Activated naive CD4-positive, alpha-beta T cell treated with anti-CD3 and anti-CD28 coated beads, Interleukin-2, amount 50 U/mL, for 16 hours (primary cell): Measurements from ENCODE around the gene NAA16.
"Not testable (repeated sequence)": the region's sequence is repeated elsewhere in the genome, so short reads cannot be mapped to it uniquely, and the experiment has no call there.

ENCODE experiments used
- DNase-seq: peaks from one replicate; pipeline ENCODE4 v3.0.0-alpha.2; 2020

The NAA16 gene

DNA sequence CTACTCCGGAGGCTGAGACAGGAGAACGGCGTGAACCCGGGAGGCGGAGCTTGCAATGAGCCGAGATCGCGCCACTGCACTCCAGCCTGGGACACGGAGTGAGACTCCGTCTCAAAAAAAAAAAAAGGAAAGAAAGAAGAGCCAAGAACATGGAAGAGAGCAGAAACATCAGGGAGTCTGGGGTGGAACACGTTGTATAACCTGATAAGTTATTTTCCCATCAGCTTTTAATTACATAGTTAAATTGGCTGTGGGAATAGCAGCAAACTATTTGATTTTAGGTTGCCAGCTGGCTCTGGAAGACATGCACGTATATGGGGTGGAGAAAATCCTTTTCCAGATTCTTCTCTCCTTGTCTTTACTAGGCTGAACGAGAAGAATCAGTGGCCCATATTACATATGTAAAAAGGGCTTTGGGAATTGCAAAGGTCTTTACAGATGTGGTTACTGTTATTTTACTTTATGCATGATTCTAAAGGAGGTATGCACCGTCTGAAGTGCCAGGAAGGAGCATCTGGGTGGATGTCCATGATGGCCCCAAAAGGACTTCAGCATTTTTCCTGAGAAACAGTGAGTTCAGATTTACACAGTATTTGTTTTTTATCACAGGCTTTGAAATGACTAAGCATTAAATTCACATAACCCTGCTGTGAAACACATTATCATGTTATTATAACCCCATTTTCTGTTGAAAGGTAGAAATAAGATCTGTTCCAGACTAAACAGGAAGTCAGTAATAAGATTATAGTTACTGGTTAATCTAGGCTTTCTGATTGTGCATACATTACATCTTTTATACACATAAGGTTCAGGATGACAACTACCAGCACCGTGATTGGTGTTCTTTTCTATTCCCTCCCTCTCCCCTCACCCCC, 4.6 kb upstream of the NAA16 start:
- no peak for DNase-seq

DNA sequence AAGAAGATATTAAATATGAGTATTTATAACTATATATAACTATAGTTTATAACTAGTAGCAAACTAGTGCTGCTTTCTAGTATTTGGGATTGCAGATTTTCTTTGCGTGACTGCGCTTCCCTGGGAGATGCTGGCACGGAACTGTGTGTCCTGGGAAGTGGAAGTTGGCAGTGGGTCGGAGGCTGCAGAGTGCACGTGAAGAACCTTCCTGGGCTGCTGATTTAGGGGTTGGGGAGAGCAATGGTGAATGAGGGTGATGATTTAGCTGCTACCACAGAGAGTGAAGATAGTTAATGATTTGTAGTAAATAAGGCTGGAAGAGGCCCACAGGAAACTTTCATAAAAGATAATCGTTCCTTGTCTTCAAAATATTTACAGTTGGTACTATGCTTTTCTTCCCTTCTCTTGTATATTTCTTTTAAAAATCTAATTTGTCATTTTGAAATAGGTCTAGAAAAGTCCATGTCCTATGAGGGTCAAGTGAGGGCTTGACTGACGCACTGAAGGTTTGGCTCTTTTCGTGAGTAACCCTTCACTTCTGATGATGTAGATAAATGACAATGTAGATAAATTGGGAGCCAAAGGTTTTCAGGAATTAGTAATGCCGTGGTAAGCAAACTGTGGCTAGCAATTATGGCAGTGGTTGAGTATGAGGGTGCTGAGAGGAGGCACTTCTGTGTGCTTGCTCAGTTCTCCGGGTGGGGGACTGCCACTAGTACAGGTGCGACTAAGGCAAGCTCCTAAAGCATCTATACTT, 3.0 kb upstream of the NAA16 start:
- DNase-seq = no peak

- DNase-seq = peak; percentile 58
These were observed 524 bp downstream of the NAA16 start for GRCh38 chr13:41311406-41312175.

GRCh38 chr13:41312176-41312500, 1.1 kb downstream of the NAA16 start:
- DNase-seq = no peak

- DNase-seq = no peak
These were observed 2.0 kb downstream of the NAA16 start for GRCh38 chr13:41313117-41313516.

GRCh38 chr13:41313659-41314197, 2.7 kb downstream of the NAA16 start:
- no peak for DNase-seq

GRCh38 chr13:41315443-41316047, 4.5 kb downstream of the NAA16 start:
- no peak for DNase-seq

DNA sequence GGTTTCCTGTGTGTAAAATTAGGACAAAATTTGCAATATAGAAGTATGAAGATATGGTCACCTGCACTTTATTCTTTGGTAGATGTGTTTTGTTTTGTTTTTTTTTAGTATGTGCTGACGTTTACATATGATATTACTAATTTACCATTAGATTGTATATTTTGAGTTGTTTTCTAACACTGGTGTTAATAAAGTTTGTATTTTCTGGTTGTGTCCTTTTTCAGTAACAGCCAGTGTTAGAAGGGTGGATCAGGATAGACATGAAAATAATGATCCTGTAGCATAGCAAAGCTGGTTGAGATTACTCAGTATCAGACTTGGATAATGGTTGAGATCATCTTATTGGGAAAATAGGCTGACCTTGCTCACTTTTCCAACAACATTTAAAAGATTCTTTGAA, 6.2 kb downstream of the NAA16 start:
- DNase-seq = no peak

DNA sequence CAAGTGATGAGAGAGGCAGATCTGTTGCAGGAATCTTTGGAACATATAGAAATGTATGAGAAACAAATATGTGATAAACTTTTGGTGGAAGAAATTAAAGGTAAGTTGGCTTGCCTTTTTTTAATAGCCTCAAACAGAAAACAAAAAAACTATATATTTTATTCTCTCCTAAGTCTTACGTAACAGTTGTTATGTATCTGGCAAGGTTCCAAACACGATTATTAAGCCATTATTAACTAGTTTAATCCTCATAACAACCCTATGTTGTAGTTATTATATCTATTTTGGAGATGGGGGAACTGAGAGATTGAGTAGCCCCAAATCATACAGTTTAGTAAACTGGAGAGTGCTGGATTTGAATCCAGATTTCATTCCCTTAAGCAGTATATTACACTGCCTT, 14.7 kb downstream of the NAA16 start:
- no peak for DNase-seq

GRCh38 chr13:41326661-41327060, 15.6 kb downstream of the NAA16 start:
- no peak for DNase-seq

DNA sequence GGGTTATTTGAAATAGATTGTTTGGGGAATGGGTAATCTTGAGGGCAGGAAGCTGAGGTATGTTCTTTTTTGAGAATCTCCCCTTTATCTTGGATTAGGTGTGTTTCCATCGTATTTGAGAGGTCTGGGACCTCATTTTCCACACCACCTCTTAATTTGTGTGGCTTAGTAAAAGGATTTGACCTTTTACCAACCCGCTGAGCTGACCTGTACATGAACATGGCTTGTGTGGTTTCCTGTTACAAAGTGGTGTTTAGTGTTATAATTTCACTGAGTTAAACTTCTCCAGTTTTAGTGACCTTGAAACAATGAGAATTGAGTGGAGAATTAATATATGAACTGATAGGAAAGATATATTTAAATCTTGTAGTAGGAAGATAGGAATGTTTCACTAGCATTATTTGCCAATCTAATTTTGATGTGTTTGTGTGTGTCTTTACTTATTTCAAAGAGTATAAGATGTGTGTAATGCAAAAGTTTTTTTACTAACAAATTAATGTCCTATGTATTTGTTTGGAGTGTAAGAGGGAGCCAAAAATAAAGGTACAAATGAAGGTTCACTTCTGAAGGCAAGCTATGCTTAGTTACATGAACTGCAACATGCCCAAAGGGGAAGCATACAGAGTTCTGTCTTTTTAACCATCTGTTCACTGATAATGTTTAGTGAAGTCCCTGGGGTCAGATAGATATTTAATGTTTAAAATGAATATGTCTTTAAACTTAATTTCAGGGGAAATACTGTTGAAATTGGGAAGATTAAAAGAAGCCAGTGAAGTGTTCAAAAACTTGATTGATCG, 17.1 kb downstream of the NAA16 start:
- no peak for DNase-seq

DNA sequence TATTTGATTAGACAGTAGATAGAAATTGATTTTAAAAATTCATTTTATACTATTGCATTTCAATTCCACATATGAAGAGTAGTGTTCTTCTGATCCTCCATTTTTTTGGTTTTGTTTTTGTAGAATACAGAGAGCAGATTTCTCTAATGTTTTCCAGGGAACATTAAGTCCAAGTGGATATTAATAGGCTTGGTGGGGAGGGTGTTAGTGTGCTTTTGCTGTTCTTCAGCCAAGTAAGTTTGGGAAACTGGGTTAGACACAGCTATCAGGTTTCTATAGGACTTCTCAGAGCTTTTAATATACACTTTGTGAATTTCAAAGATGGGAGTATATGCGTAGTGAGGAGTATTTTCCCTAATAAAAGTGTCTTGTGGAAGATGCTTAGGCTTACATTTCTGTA, 21.8 kb downstream of the NAA16 start:
- DNase-seq = no peak

DNA sequence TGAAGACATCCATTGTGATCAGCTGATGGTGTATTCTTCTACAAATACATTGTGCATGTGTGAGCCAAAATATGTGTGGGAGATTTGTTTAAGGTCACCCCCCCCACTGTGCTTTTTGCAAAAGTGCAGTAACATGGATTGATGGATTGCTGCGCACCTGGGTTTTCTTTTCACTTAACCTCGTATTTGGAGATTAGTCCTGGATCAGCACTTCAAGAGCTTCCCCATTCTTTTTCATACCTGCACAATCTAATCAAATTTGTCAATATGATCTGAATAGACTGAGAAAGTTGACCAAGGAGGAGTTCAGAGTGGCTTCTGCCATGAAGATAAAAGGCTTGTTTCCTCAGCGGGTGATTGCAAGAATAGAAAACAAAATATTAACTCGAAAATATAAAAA, 23.7 kb downstream of the NAA16 start:
- no peak for DNase-seq

DNA sequence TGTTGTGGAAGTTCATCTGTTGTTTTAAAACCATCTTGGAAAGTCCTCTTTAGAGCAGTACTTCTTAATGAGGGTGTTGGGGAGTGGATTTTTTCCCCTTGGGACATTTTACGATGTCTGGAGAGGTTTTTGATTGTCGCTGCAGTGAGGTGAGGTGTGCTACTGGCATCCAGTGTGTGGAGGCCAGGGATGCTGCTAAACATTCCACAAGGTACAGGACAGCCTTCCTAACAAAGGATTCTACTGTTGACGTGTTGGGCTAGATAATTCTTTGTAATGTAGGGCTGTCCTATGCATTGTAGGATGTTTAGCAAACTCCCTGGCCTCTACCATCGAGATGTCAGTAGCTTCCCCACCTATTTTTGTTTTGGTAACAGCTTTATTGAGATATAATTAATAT, 33.3 kb downstream of the NAA16 start:
- no peak for DNase-seq

GRCh38 chr13:41345165-41345913, 34.3 kb downstream of the NAA16 start:
- no peak for DNase-seq

GRCh38 chr13:41345914-41346589, 35.0 kb downstream of the NAA16 start:
- DNase-seq = no peak

- DNase-seq = no peak
These were observed 42.1 kb downstream of the NAA16 start for GRCh38 chr13:41352935-41353840.

DNA sequence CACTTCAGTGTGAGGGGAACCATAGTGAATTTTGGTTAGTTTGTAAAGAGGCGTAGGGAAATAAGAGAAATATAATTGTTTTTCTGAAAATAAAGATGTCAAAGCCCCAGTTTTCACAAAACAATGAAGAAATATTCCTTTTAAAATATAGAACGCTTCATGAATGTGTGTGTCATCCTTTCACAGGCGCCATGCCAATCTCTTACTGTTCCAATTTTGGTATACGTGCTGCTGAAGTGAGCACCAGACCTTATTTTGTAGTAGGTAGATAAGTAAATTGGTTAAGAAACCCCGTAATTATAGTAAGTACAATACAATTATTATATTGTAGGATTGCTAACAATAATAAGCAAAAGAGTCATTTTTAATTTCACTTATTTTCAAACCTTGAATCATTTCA, 43.3 kb downstream of the NAA16 start:
- no peak for DNase-seq

DNA sequence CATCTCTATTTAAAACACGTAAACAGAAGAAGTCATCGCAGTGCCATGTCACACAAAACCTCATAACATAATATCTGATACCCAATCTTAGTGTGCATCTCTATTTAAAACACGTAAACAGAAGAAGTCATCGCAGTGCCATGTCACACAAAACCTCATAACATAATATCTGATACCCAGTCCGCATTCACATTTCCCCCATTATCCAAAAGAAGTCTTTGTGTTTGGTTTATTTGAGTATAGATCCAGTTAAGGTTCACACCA, 45.2 kb downstream of the NAA16 start:
- not testable (repeated sequence) for DNase-seq

- DNase-seq = no peak
These were observed 45.7 kb downstream of the NAA16 start for GRCh38 chr13:41356786-41357185.
